ENCODE data around the gene ATP11A. TPM values are rescaled to one million over a fixed set of nuclear protein-coding genes. Genes with fewer than 3 reads are reported as not detected.

The ATP11A gene
- total and polyA plus RNA-seq, 5 donors from 2014 or later: 3.8 to 75.7 (median 5.0) TPM

DNA sequence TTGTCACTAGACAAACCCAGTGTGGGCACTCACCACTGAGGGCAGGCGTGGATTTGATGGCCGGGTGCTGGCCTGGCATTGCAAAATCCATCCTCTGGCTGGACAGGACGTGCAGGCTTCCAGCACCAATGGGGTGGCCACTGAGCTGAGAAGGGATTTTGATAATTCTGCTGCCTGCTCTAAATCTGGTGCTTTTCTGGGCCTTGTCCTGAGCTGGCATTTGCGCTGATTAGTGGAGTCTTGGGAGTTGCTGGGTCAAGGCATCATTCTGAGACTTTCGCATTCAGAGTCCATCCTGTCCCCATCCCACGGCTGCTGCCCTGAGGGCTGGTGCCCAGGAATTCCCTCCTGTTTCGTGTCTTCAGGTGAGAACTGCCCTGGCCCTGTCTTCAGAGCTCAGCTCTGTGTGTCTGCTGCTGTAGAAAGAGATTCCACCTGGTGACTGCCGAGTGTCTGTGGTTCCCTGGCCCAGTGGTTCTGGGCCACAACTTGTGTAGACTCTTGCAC, 213.3 kb downstream of the ATP11A start:
- H3K36me3 Mint-ChIP-seq: no peaks in the 10 kb centered on the region
- Histone ChIP-seq H3K27ac (ENCODE audit: insufficient read depth, low read length, poor library complexity, severe bottlenecking) (no peak overlapping the region), H3K36me3 (ENCODE audit: control insufficient read depth, insufficient read depth, low read length) (no peaks in the 10 kb centered on the region), H3K4me3 (ENCODE audit: low read depth, low read length) (no peak overlapping the region), H3K9me3 (ENCODE audit: control insufficient read depth in 2 of 2, low read length in 2 of 2) (no peaks in the 10 kb centered on the region), H3K4me1 (ENCODE audit: control insufficient read depth, insufficient read depth, low read length, poor library complexity, severe bottlenecking) (no peaks in the 10 kb centered on the region), H3K27me3 (ENCODE audit: control insufficient read depth, insufficient read depth, low read length) (no peaks in the 10 kb centered on the region)
- H3K4me3 Mint-ChIP-seq: no peak overlapping the region
- H3K9me3 Mint-ChIP-seq: peaks cover 0 to 12% (median 0%) of the 10 kb centered on the region in 7 donors
- H3K4me1 Mint-ChIP-seq: no peaks in the 10 kb centered on the region
- H3K27ac Mint-ChIP-seq: no peak overlapping the region
- no peak for DNase-seq
- ATAC-seq (ENCODE audit: low read depth in 2 of 2): no peak
- no peaks in the 10 kb centered on the region for H3K27me3 Mint-ChIP-seq

- H3K4me3 Mint-ChIP-seq: no peak overlapping the region
- H3K4me1 ChIP-seq (ENCODE audit: control insufficient read depth, insufficient read depth, low read length, poor library complexity, severe bottlenecking): no peaks in the 10 kb centered on the region
- no peak for ATAC-seq (ENCODE audit: low read depth in 2 of 2)
- peaks cover 0 to 12% (median 0%) of the 10 kb centered on the region in 7 donors for H3K9me3 Mint-ChIP-seq
- no peak overlapping the region for H3K27ac ChIP-seq (ENCODE audit: insufficient read depth, low read length, poor library complexity, severe bottlenecking)
- DNase-seq: no peak
- no peaks in the 10 kb centered on the region for H3K9me3 ChIP-seq (ENCODE audit: control insufficient read depth in 2 of 2, low read length in 2 of 2)
- no peaks in the 10 kb centered on the region for H3K27me3 Mint-ChIP-seq
- no peaks in the 10 kb centered on the region for H3K4me1 Mint-ChIP-seq
- H3K4me3 ChIP-seq (ENCODE audit: low read depth, low read length): no peak overlapping the region
- no peak overlapping the region for H3K27ac Mint-ChIP-seq
- no peaks in the 10 kb centered on the region for H3K27me3 ChIP-seq (ENCODE audit: control insufficient read depth, insufficient read depth, low read length)
- no peaks in the 10 kb centered on the region for H3K36me3 Mint-ChIP-seq
- H3K36me3 ChIP-seq (ENCODE audit: control insufficient read depth, insufficient read depth, low read length): no peaks in the 10 kb centered on the region
Measured at GRCh38 chr13:112903606-112904195, 213.9 kb downstream of the ATP11A start.

DNA sequence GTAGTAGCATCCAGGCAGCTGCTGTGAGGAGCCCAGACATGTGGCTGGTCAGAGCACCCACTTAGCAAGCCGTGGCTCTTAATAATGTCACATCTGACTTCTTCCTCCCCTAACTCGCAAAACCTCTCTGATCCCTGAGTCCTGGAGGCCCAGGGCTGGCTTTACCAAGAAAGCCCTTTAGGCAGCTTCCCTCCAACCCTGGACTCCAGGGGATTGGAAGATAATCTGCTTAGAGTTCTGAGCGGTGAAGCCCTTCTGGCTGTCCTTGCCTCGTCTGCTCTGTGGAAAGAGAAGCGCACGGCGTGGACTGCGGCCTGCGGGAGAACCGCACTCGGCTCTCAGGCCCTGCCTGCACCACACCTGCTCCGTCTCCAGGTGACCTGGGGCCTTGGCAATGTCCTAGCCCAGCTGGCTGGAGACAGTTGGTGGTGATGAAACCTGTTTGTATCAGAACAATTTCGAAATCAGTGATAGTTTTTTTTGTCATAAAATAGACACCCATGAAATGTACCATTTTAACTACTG, 214.7 kb downstream of the ATP11A start:
- no peaks in the 10 kb centered on the region for H3K9me3 ChIP-seq (ENCODE audit: control insufficient read depth in 2 of 2, low read length in 2 of 2)
- no peak overlapping the region for H3K27ac Mint-ChIP-seq
- no peaks in the 10 kb centered on the region for H3K27me3 ChIP-seq (ENCODE audit: control insufficient read depth, insufficient read depth, low read length)
- no peak for ATAC-seq (ENCODE audit: low read depth in 2 of 2)
- no peaks in the 10 kb centered on the region for H3K4me1 ChIP-seq (ENCODE audit: control insufficient read depth, insufficient read depth, low read length, poor library complexity, severe bottlenecking)
- H3K4me3 ChIP-seq (ENCODE audit: low read depth, low read length): no peak overlapping the region
- H3K27ac ChIP-seq (ENCODE audit: insufficient read depth, low read length, poor library complexity, severe bottlenecking): no peak overlapping the region
- H3K9me3 Mint-ChIP-seq: peaks cover 0 to 12% (median 0%) of the 10 kb centered on the region in 7 donors
- no peaks in the 10 kb centered on the region for H3K27me3 Mint-ChIP-seq
- H3K36me3 ChIP-seq (ENCODE audit: control insufficient read depth, insufficient read depth, low read length): no peaks in the 10 kb centered on the region
- no peak for DNase-seq
- H3K4me3 Mint-ChIP-seq: no peak overlapping the region
- H3K4me1 Mint-ChIP-seq: no peaks in the 10 kb centered on the region
- no peaks in the 10 kb centered on the region for H3K36me3 Mint-ChIP-seq

GRCh38 chr13:112905086-112905485, 215.2 kb downstream of the ATP11A start:
- H3K27me3 ChIP-seq (ENCODE audit: control insufficient read depth, insufficient read depth, low read length): no peaks in the 10 kb centered on the region
- H3K4me1 ChIP-seq (ENCODE audit: control insufficient read depth, insufficient read depth, low read length, poor library complexity, severe bottlenecking): no peaks in the 10 kb centered on the region
- Mint-ChIP-seq H3K36me3 (no peaks in the 10 kb centered on the region), H3K27ac (no peak overlapping the region), H3K9me3 (peaks cover 0 to 12% (median 0%) of the 10 kb centered on the region in 7 donors), H3K27me3 (no peaks in the 10 kb centered on the region), H3K4me3 (no peak overlapping the region), H3K4me1 (no peaks in the 10 kb centered on the region)
- no peaks in the 10 kb centered on the region for H3K9me3 ChIP-seq (ENCODE audit: control insufficient read depth in 2 of 2, low read length in 2 of 2)
- no peak overlapping the region for H3K27ac ChIP-seq (ENCODE audit: insufficient read depth, low read length, poor library complexity, severe bottlenecking)
- DNase-seq (no peak), ATAC-seq (ENCODE audit: low read depth in 2 of 2) (no peak)
- no peaks in the 10 kb centered on the region for H3K36me3 ChIP-seq (ENCODE audit: control insufficient read depth, insufficient read depth, low read length)
- H3K4me3 ChIP-seq (ENCODE audit: low read depth, low read length): no peak overlapping the region

- H3K36me3 ChIP-seq (ENCODE audit: control insufficient read depth, insufficient read depth, low read length): no peaks in the 10 kb centered on the region
- H3K27me3 ChIP-seq (ENCODE audit: control insufficient read depth, insufficient read depth, low read length): no peaks in the 10 kb centered on the region
- H3K27ac ChIP-seq (ENCODE audit: insufficient read depth, low read length, poor library complexity, severe bottlenecking): no peak overlapping the region
- Mint-ChIP-seq H3K36me3 (no peaks in the 10 kb centered on the region), H3K9me3 (peaks cover 0 to 12% (median 0%) of the 10 kb centered on the region in 7 donors), H3K4me3 (no peak overlapping the region), H3K27me3 (no peaks in the 10 kb centered on the region), H3K4me1 (no peaks in the 10 kb centered on the region), H3K27ac (no peak overlapping the region)
- H3K4me1 ChIP-seq (ENCODE audit: control insufficient read depth, insufficient read depth, low read length, poor library complexity, severe bottlenecking): no peaks in the 10 kb centered on the region
- H3K9me3 ChIP-seq (ENCODE audit: control insufficient read depth in 2 of 2, low read length in 2 of 2): no peaks in the 10 kb centered on the region
- DNase-seq (no peak), ATAC-seq (ENCODE audit: low read depth in 2 of 2) (no peak)
- H3K4me3 ChIP-seq (ENCODE audit: low read depth, low read length): no peak overlapping the region
Measured at GRCh38 chr13:112905619-112905989, 215.8 kb downstream of the ATP11A start.

DNA sequence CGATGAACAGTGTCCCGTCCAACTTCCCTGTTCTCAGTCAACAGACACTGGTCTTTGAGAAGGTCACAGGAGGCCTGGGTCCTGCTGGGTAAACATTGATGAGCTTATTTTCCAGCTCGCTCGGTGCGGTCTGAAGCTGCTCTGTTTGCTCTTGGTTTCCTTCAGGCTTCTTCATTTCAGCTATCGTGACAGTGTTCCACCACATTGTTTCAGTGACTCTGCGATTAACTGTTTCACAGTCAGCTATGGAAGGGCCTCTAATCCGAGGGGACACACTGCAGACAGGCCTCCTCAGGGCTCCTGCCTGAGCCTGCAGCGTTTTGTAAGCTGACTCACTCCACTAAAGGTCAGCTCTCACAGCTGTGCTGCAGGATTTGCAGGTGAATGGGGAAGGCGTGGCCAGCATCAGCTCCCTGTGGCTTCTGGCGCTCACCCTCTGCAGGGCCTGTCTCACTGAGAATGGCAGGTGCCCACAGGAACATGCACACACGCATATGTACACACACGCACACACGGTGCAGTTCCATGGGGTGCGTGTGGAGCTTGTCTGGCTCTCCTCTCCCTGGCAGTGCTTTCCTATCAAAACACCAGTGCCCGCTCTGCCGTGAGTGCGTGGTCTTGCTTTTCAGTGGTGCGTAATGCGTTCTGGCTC, 216.3 kb downstream of the ATP11A start:
- H3K27ac ChIP-seq (ENCODE audit: insufficient read depth, low read length, poor library complexity, severe bottlenecking): no peak overlapping the region
- H3K27me3 ChIP-seq (ENCODE audit: control insufficient read depth, insufficient read depth, low read length): no peaks in the 10 kb centered on the region
- H3K9me3 ChIP-seq (ENCODE audit: control insufficient read depth in 2 of 2, low read length in 2 of 2): no peaks in the 10 kb centered on the region
- no peak overlapping the region for H3K4me3 ChIP-seq (ENCODE audit: low read depth, low read length)
- no peak for DNase-seq
- H3K36me3 ChIP-seq (ENCODE audit: control insufficient read depth, insufficient read depth, low read length): no peaks in the 10 kb centered on the region
- Mint-ChIP-seq H3K27me3 (no peaks in the 10 kb centered on the region), H3K36me3 (no peaks in the 10 kb centered on the region), H3K27ac (no peak overlapping the region), H3K9me3 (peaks cover 0 to 12% (median 0%) of the 10 kb centered on the region in 7 donors), H3K4me3 (no peak overlapping the region), H3K4me1 (no peaks in the 10 kb centered on the region)
- ATAC-seq (ENCODE audit: low read depth in 2 of 2): no peak
- H3K4me1 ChIP-seq (ENCODE audit: control insufficient read depth, insufficient read depth, low read length, poor library complexity, severe bottlenecking): no peaks in the 10 kb centered on the region

GRCh38 chr13:112907286-112907685, 217.4 kb downstream of the ATP11A start:
- no peaks in the 10 kb centered on the region for H3K4me1 ChIP-seq (ENCODE audit: control insufficient read depth, insufficient read depth, low read length, poor library complexity, severe bottlenecking)
- H3K36me3 ChIP-seq (ENCODE audit: control insufficient read depth, insufficient read depth, low read length): no peaks in the 10 kb centered on the region
- Mint-ChIP-seq H3K4me1 (no peaks in the 10 kb centered on the region), H3K4me3 (no peak overlapping the region), H3K9me3 (peaks cover 0 to 12% (median 0%) of the 10 kb centered on the region in 7 donors), H3K27ac (no peak overlapping the region), H3K36me3 (no peaks in the 10 kb centered on the region), H3K27me3 (no peaks in the 10 kb centered on the region)
- H3K27ac ChIP-seq (ENCODE audit: insufficient read depth, low read length, poor library complexity, severe bottlenecking): no peak overlapping the region
- no peaks in the 10 kb centered on the region for H3K9me3 ChIP-seq (ENCODE audit: control insufficient read depth in 2 of 2, low read length in 2 of 2)
- no peak overlapping the region for H3K4me3 ChIP-seq (ENCODE audit: low read depth, low read length)
- no peak for ATAC-seq (ENCODE audit: low read depth in 2 of 2)
- no peaks in the 10 kb centered on the region for H3K27me3 ChIP-seq (ENCODE audit: control insufficient read depth, insufficient read depth, low read length)
- DNase-seq: no peak

Data from CD4-positive, CD25-positive, alpha-beta regulatory T cell (primary cell).